ENCODE data around the gene C11orf16. TPM values are rescaled to one million over a fixed set of nuclear protein-coding genes. Genes with fewer than 3 reads are reported as not detected.

Gene C11orf16, protein sequence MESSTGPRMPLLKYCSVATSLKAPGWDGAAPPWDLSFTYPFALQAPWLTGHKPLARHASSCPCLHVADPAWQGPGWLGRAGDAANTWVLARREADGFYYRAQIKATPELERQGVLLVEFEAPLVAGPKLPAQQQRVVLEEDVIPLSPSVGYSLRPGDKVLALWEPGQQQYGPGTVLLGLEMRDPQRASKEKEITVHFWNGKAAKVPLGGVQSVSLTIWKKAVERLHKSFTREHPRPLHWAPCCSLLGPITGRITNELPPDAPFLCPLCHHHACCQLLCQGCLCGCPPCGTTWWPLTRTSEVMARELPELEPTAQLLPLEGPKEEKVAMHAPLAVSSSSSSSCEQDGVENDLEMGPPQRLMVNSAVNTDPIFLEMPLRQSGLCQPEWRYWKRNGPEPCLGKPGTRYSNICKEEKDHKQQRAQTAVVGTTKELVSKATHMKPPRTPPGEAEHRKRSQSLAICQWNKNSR
- not detected in 5 replicates for total RNA-seq (2022; extraction: Qiagen RNA extraction; ENCODE audit: low read depth)

DNA sequence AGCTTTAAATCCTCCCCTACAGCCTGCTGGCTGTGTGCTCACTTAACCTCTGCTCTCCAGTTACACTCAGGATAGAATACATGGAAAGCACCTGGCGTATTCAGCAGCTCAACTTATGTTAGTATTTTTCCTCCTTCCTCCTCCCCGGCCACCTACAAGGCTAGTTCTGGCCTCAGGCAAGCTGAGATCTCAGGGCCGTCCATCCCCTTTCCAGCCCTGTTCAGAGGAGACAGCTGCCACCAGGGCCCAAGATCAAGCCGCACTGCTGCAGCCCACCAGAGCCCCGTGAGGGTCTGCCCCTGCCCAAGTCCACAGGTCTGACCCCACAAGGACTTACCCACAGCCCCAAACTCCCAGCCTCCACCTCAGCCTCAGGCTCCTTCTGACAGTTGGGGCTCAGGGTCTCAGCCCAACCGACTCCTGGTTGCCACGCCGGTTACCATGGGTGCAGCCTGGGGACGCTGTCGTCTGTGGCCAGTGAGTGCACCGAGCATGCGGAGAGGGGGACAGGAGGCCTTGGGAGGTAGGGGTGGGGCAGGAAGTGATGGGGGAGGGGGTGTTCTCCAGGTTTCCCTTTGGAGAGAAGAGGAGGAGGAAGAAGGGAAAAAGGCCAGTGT is at the start of gene C11orf16:
TSS of gene C11orf16 (minus strand) at position 384 of the 617 bp plus-strand sequence. CDS start 639 bp downstream, outside the sequence.

GRCh38 chr11:8964324-8965320 is 31.9 kb upstream of the C11orf16 start, which contains the start of gene TMEM9B:
Gene TMEM9B, minus strand, starts transcription at chr11:8964442. Its CDS starts 129 bp downstream, at chr11:8964313.

GRCh38 chr11:8942518-8943066 is 9.8 kb upstream of the C11orf16 start, which contains the start of gene ASCL3:
Gene ASCL3, minus strand, starts transcription at chr11:8943016. Its CDS starts 4,855 bp downstream, at chr11:8938161.

GRCh38 chr11:8911029-8911823 is 21.5 kb downstream of the C11orf16 start, which contains the start of gene AKIP1:
Gene AKIP1, plus strand, starts transcription at chr11:8911189. Its CDS starts 261 bp downstream, at chr11:8911450.

Other genes starting within 250 kb of the C11orf16 start
- 41.0 to 53.3 TPM (median 42.3 TPM) in 5 replicates for gene AKIP1, start 21.8 kb downstream of the C11orf16 start, total RNA-seq (2022; extraction: Qiagen RNA extraction; ENCODE audit: low read depth)
- gene ASCL3, start 10.1 kb upstream of the C11orf16 start, total RNA-seq (2022; extraction: Qiagen RNA extraction; ENCODE audit: low read depth) = not detected in 5 replicates
- 26.3 to 37.6 TPM (median 37.4 TPM) in 5 replicates for gene TMEM9B, start 31.5 kb upstream of the C11orf16 start, total RNA-seq (2022; extraction: Qiagen RNA extraction; ENCODE audit: low read depth)
- 0.83 to 1.4 TPM (median 0.98 TPM) in 5 replicates for gene NRIP3, start 71.1 kb upstream of the C11orf16 start, total RNA-seq (2022; extraction: Qiagen RNA extraction; ENCODE audit: low read depth)
- gene SCUBE2, start 158.7 kb upstream of the C11orf16 start, total RNA-seq (2022; extraction: Qiagen RNA extraction; ENCODE audit: low read depth) = 0.29 to 0.68 TPM (median 0.45 TPM) in 5 replicates

Data from A549 treated with RU486 at 1 μM for 4 hours (cell line).